ENCODE results near the gene COPB2.

The COPB2 gene

GRCh38 chr3:139326131-139326530 lies 63.3 kb downstream of the COPB2 start:
- DNase-seq: no peak

DNA sequence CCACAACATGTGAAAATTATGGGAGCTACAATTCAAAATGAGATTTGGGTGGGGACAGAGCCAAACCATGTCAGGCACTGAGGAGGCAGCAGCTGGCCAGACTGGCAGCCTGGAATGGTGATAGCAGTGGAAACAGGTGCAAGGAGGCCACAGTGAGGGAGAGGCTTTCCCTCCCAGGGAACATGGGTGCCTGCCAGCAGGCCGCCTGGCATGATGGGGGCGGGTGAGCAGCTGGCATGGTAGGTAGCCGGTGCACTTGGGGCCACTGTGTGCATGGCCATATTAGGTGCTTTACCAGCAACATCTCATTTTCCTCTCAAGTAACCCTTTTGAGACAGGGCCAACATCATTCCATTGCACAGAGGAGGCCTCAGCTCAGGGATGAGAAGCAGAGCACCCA lies 63.9 kb downstream of the COPB2 start:
- DNase-seq: peak; percentile 35

GRCh38 chr3:139324456-139324855 lies 65.0 kb downstream of the COPB2 start:
- DNase-seq: no peak

DNA sequence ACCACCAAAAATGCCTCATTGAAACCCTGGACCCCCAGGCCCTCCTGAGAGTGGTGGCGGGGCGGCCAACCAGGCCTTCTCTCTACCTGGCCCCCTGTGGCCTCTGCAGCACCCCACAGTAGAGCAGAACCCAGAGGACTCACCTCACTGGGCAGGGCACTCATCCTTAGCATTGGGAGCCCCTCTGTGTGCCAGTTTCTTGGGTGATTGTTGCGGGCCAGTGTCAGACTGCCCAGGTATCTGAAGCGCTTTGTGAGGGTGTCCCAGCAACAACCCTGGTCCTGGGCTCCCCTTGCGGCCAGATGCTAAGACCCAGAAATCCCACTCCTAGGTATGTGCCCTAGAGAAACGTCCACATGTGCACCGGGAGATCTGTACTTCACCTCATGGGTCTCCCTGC lies 66.3 kb downstream of the COPB2 start:
- DNase-seq: no peak

DNA sequence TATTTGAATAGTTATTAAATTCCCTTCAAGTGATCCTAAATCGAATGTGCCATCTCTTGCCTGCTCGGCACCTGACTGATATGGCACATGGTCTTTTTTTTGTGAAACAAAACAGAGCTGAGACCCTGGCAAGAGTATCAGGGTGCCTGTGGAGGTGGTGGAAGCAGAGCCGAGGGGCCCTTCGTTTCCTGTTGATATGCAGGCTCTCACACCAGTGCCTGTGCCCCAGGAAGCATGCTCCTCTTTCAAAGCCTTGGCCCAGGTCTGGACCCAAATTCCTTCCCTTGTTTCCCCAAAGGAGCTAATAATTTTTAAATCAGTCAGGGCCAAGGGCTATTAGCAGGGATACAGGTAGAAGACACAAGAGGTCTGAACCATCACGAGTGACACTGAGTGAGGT lies 67.1 kb downstream of the COPB2 start:
- DNase-seq: no peak

DNA sequence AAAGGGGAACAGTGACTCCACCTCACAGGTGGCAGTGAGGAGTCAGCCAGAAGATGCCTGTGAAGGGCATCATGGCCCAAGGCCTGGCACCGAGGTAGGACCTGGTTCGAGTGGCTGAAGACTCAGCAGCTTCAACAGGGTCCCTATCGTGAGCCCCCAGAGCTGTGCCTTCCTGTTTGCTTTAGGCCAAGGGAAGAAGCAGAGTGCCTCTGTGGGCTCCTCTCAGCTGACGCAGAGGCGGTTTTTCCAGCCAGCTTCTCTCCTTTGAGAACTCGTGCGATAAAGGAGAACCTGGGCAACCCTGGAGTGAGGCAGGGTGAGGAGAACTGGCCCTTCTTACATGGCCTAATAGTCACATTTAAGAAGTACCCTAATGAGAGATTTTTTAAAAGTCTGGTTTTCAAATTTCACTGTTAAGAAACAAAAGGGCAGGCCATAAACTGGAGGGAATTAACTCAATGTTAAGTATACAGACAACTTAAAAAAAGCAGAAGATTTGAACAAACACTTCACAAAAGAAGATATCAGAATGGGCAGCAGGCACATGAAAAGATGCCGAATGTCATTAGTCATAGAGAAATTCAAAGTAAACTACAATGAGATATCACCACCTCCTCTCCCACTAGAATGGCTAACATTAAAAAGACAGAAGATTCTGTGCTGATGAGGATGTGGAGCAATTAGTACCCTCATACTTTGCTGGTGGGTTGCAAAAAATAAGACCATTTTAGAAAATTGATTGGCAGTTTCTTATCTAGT lies 68.7 kb downstream of the COPB2 start:
- DNase-seq: no peak

DNA sequence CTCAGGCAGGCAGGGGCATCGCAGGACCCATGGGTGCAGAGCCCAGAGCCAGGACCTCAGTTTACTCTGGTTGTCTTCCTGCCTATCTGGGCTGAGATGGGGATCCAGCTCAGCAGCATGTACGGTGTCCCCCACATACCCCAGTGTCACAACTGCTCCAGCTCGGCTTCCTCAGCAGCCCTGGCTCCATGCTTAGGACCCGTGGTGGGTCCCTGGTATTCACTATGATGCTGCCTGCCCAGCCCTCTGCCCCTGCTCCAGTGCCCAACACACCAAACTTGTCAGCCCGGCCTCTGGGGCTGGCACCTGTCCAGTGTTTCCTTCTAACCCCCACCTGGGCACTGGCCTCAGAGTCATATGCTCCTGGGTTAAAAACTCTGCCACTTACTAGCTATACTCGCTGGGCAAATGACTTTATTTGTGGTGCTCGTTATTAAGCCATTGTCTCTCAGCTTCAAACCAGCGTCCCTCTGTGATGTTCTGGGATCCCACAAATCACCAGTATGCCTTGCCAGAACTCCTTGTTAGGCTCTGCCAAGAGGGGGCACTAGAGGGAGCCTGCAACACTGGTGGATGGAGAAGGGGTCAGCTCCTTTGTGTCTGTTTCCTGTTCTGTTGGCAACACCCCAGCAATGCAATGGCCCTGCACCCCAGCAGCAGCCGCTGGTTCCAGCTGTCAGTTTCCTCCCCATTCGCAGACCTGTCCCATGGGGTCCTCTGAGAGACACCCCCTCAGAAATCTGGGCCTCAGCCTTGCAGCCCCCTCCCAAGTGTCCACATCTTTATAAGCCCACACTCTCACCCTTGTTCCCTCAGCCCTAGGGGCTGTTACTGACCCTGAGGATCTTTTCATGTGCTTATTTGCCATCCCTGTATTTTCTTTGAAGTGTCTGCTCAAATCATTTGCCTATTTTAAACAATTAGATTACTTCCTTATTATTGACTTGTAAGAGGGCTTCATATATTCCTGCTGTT lies 69.7 kb downstream of the COPB2 start:
- no peak for DNase-seq

DNA sequence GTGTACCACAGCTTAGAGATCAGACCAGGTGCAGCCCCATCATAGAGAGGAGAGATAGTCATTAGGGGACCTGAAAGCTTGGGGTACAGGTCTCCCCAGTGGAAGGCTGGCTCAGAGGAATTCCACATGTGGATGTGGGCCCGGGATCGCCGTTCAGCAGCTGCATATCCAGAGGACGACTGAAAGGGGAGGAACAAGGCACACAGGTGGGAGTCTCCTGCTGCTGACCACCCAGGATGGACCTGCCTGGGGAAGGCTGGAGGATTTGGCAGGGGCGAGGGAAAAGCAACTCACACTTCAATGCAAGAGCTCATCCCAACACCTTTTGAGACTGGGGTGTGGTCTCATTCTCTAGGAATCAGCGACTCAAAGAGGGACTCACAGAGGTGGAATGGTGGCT lies 70.6 kb downstream of the COPB2 start:
- no peak for DNase-seq

GRCh38 chr3:139318431-139318816 lies 71.0 kb downstream of the COPB2 start:
- DNase-seq: no peak

GRCh38 chr3:139317660-139318430 lies 71.6 kb downstream of the COPB2 start:
- no peak for DNase-seq

DNA sequence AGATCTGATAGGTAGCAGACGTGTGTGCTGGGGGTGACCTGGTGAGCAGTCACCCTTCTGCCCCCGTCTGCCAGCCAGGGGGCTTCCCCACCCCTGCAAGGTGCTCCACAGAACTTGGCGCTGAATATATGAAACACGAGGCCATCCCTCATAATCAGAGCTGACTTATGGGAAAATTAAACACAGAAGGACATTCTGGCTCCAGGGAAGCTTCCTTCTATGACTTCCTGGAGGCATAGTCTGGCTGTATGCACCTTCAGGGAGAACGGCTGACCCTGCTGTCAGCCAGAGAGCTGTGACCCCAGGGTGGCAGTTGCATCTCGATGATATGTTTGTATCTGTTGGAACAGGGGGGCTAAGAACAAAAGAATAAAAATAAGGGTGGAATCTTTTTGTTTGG lies 72.2 kb downstream of the COPB2 start:
- no peak for DNase-seq

- no peak for DNase-seq
These were observed 75.5 kb downstream of the COPB2 start for GRCh38 chr3:139313921-139314320.

DNA sequence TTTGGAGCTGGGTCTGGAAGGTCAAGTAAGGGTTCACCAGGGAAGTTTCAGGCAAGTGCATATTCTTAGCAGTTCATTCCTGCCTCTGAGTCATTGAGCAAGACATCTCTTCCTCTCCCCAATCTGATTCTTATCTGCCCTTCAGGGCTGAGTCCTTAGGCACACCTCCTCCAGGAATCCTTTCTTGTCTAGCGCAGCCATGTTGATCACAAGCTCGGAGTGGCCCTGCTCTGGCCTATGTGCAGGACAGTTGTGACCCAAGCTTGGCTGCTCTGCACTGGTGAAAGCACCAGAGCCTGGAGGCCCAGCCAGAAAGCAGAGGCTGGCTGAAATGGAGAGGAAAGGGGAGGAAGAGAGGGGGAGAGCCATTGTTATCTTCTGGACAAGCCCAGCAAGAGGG lies 76.5 kb downstream of the COPB2 start:
- DNase-seq: no peak

DNA sequence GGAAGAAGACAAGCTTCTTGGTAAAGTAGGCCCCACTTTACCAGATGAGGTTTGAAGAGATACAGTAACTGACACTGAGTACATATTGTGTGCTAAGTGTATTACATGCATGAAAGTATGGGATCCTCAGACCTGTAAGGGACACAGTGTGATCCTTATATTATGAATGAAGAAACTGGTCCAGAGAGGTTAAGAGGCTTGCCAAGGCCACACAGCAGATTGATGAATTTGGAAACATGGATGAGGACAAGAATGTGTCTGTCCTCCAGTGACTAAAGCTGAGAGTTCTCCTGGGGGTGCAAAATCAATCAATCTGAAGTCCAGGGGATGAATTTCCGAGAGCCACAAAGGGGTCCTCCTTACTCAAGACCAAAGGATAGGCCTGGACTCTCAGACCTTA lies 77.0 kb downstream of the COPB2 start:
- DNase-seq: no peak

DNA sequence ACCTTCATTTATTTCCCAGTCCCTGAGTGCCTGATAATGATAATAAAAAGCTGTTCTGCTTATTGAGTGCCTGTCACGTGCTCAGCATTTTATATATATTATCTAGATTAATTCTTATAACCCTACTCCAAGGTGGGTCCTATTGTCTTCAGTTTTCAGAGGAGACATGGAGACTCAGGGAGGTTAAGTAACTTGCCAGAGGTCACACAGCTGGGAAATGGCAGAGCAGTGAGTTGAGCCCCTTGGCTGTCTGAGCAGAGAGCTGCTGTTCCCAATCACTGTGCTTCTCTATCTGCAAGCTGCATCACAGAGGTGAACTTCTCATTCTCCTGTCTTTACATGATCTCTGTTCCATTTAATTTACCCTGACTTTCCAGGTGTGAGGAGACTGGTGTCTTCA lies 77.9 kb downstream of the COPB2 start:
- DNase-seq: no peak

- no peak for DNase-seq
These were observed 78.9 kb downstream of the COPB2 start for GRCh38 chr3:139310474-139310933.

DNA sequence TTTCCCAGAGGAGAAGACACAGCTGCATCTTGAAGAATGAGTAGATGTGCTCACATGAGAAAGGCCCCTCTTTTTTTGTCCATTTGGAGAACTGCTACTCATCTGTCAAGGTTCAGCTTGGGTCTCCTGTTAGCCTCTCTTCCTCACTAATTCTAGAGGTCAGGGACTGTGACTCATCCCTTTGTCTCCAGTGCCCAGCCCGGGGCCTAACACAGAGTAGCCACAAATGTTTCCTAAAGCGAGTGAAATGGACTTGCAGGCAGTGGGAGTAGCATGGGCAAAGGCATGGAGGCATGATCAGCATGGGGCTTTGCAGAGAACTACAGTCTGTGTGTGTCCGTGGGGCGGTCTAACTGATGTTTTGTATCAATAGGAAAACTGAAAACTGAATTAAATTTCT lies 79.6 kb downstream of the COPB2 start:
- no peak for DNase-seq

DNA sequence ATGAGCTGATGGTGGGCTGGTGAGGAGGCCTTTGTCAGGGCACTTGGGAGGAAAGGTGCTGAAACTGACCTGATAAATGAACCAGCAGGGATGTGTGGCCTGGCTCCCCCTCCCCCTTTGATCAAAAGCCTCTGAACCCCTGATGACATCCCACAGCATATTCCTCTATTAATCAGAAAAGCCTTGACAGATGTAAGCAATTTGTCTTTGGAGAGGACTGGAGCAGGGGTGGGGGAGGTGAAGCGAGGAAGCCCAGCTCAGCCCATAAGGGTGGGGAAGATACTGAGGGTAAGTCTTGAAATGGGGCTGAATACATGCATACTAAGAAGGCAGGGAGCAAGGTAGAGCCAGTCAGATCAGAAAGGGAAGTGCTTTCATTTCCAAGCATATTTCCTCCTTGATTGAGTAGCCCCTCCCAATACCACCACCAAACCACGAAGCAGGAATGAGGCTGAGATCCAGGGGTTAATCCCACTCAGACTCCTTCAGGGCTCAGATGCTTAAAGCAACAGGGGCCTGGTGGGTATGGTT lies 80.3 kb downstream of the COPB2 start:
- DNase-seq: no peak

DNA sequence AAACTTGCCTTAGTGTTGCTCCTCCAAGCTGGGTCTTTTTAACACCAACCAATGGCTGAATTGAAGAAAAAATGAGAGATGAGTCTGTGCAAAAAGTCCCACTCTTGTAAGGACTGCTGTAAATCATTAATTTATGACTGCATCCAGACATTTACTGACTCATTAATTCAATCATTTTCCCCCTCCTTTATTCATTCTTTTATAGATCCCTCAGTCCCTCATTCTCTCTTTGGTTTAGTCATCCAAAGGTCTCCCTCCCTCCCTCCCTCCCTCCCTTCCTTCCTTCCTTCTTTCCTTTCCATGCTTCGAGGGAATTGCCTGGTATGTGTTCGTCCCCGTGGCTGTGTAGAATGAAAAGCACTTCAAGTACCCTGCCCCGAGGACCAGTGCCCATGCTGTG lies 80.9 kb downstream of the COPB2 start:
- no peak for DNase-seq

DNA sequence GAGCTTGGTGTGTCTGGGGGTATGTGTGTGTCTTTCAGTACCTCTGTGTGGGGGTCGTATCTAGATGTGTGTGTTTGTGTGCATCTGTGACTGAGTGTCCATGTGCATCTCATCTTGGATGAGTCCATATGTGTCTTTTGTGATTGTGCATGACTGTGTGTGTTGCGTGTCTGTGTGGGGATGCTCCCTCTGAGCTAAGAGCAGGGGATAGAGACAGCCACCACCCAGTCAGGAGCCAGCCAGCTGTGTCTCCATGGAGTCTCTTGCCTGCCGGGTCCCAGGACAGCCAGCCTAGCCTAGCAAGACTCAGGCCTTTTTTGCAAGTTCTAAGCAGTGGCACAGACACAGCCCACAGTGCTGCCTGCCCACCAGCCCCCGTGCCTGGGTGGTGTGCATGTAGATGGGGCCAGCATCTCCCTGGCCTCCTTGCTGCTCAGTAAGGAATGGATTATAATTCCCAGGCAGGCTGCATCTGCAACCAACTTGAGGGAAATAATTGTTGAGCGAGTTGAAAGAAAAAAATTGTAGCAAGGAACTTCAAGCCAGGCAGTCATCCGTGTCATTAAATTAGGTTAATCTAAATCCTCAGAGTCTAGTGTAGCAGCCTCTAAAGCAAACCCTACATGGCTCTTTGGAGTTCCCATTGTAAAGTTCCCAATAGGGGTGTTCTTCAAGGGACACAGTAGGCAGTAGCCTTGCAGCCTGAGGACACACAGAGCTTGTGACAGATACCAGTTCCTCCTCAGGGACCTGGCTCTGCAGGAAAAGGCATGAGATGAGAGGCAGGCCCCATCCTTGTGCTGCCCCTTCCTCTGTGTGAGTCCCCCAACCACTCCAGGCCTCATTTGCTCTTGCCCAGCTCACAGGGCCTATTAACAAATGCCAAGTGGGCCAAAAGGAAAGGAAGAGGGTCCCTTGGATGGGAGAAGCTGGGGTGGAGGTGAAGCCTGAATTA lies 81.6 kb downstream of the COPB2 start:
- no peak for DNase-seq

Measured in NCI-H1694 treated with DMSO at 0.1 percent for 48 hours (cell line).